Ovary (tissue), 9 donors: ENCODE results near the gene WDR54. TPM values are rescaled to one million over a fixed set of nuclear protein-coding genes. Genes with fewer than 3 reads are reported as not detected.
"Not testable (repeated sequence)": the region's sequence is repeated elsewhere in the genome, so short reads cannot be mapped to it uniquely, and the experiment has no call there.

Experiments
- DNase-seq, 5 donors: peaks; one replicate each; pipeline ENCODE4 v3.0.0-alpha.2; 2019 to 2020
- H3K27ac ChIP-seq, 2 donors: fragments of 200-600 bp; one replicate each; pipeline versions ENCODE4 v1.5.1 to v1.8.0; 2019 to 2022
- H3K27me3 ChIP-seq: fragments of 200-600 bp; one replicate; pipeline ENCODE4 v1.8.0; 2022
- H3K36me3 ChIP-seq: fragments of 200-600 bp; sonication (generic); one replicate; pipeline ENCODE4 v1.5.1; 2019
- H3K4me1 ChIP-seq: one replicate; pipeline ENCODE4 v1.8.1; 2013; ENCODE audit warnings: mild to moderate bottlenecking, moderate library complexity; ENCODE audit not compliant: insufficient read depth
- H3K4me3 ChIP-seq: fragments of 200-600 bp; sonication (generic); one replicate; pipeline ENCODE4 v1.5.1; 2017
- H3K9me3 ChIP-seq, 2 donors: fragments of 200-600 bp in 1 of 2; sonication (generic) in 1 of 2; one replicate each; pipeline versions ENCODE4 v1.5.1 to v1.8.1; 2013 to 2019; ENCODE audit warnings: mild to moderate bottlenecking in 1 of 2, moderate library complexity in 1 of 2
- CTCF ChIP-seq, 3 donors: fragments of 450-650 bp in 2 of 3; fragments of 200-600 bp in 1 of 3; IDR thresholded peaks; one replicate each; pipeline versions ENCODE4 v1.5.1 to v1.8.0; 2016 to 2022; ENCODE audit warnings: antibody characterized with exemption in 3 of 3, mild to moderate bottlenecking in 1 of 3
- EP300 ChIP-seq: sonication (generic); formaldehyde crosslinking; IDR thresholded peaks from one replicate; pipeline ENCODE4 v1.6.1; 2017; ENCODE audit warnings: antibody characterized with exemption
- POLR2A ChIP-seq: fragments of 450-650 bp; IDR thresholded peaks from one replicate; pipeline ENCODE4 v1.6.1; 2017; ENCODE audit warnings: antibody characterized with exemption, mild to moderate bottlenecking, moderate library complexity
- WGBS, 3 donors: extraction: QIAGEN DNeasy Blood & Tissue Kit in 1 of 3; methylation state at CpG; one replicate each; pipeline versions ENCODE4 v1.1.5 to v1.1.7; 2013 to 2017; 5-methylcytosine and 5-hydroxymethylcytosine counted together
- intact Hi-C, 4 donors: fragments of 100-400 bp; cut with DNase I; formaldehyde crosslinking; loops; one replicate each; pipeline versions ENCODE4 v1.11.0 to v1.15.1; 2022 to 2023
- polyA plus RNA-seq, 2 donors: library from polyadenylated mRNA; stranded (reverse); fragments of 200-250 nt in 1 of 2; fragments of 350-450 nt in 1 of 2; fragmentation: Illumina TruSeq in 1 of 2; extraction: RNeasy Lipid Tissue Mini Kit (QIAGEN cat#74804) in 1 of 2; gene quantifications; one replicate each; pipeline ENCODE4 v1.2.3, GENCODE V29; 2013 to 2014
- total RNA-seq, 7 donors: library from RNA; depleted of rRNA in 2 of 7; stranded (reverse); fragments of >200 nt in 2 of 7; fragmentation: NEBNext Ultra II Directional in 3 of 7; extraction: Animal tissue kit (Norgen Biotek cat#: 25700) in 3 of 7; gene quantifications; one replicate each; pipeline versions ENCODE4 v1.1.0 to v1.2.4, GENCODE V29; 2016 to 2023
- donor health status: DM: no; HTN: no; CAD: no; lungs with moderate emphysema.
- donor health status: DM: no; HTN: no; CAD: no.
- donor health status: Bipolar disorder and iron deficiency.
- donor health status: DM: yes; HTN: yes; CAD: no.
- donor health status: DM: no; HTN: no; CAD: no.
- donor health status: DM: yes; HTN: yes; CAD: no.

WDR54 gene
- total and polyA plus RNA-seq, 9 donors = 8.6 to 41.6 (median 16.2) TPM

GRCh38 chr2:74440378-74441169, 19.0 kb downstream of the WDR54 start:
- Histone ChIP-seq H3K27me3 (no peaks in the 10 kb centered on the region), H3K4me3 (peak overlapping the region; percentile 32), H3K4me1 (peaks cover 7% of the 10 kb centered on the region), H3K9me3 (no peaks in the 10 kb centered on the region), H3K27ac (peak overlapping the region; percentile 16 to 72), H3K36me3 (no peaks in the 10 kb centered on the region)
- intact Hi-C loops = no loop called here
- TF ChIP-seq EP300 = no peak
- peak in 1 of 3 donors; percentile 29 for TF ChIP-seq CTCF (IDR thresholded peaks at IDR 0.05)
- no peak for TF ChIP-seq POLR2A
- WGBS, 3 donors = 5 to 12% (median 6%) methylated on average over 45 of the region's 45 CpGs
- DNase-seq = peak; percentile 67 to 86 (median 74)

GRCh38 chr2:74441170-74441689, 19.7 kb downstream of the WDR54 start:
- intact Hi-C loops = no loop called here
- Histone ChIP-seq H3K9me3 (no peaks in the 10 kb centered on the region), H3K4me3 (peak overlapping the region; percentile 32), H3K27me3 (no peaks in the 10 kb centered on the region), H3K27ac (peak overlapping the region in 1 of 2 donors; percentile 72), H3K4me1 (peaks cover 7% of the 10 kb centered on the region), H3K36me3 (no peaks in the 10 kb centered on the region)
- DNase-seq = no peak
- 15 to 22% (median 21%) methylated on average over 33 of the region's 33 CpGs for WGBS, 3 donors
- TF ChIP-seq CTCF (IDR thresholded peaks at IDR 0.05) (no peak), EP300 (no peak), POLR2A (no peak)

- intact Hi-C loops = no loop called here
- Histone ChIP-seq H3K4me3 (peak within 1 kb of the TSS; percentile 32), H3K27me3 (no peaks in the 10 kb centered on the region), H3K9me3 (no peaks in the 10 kb centered on the region), H3K4me1 (peaks cover 7% of the 10 kb centered on the region), H3K27ac (peak within 1 kb of the TSS; percentile 16 to 72), H3K36me3 (no peaks in the 10 kb centered on the region)
- TF ChIP-seq POLR2A = no peak
- TF ChIP-seq EP300 = no peak
- no peak for TF ChIP-seq CTCF (IDR thresholded peaks at IDR 0.05)
- DNase-seq = peak in 4 of 5 donors; percentile 27 to 62 (median 48)
- WGBS, 3 donors = 5 to 18% (median 9%) methylated on average over 48 to 75 of the region's 75 CpGs
Measured at GRCh38 chr2:74441690-74442482, 20.4 kb downstream of the WDR54 start, which contains the start of gene RTKN. Gene RTKN, minus strand, starts transcription at chr2:74441937. Its CDS starts 121 bp downstream, at chr2:74441816.

- peak overlapping the region; percentile 32 for H3K4me3 ChIP-seq
- intact Hi-C loops, H3K27ac ChIP-seq, H3K9me3 ChIP-seq, H3K36me3 ChIP-seq, DNase-seq, H3K4me1 ChIP-seq, H3K27me3 ChIP-seq: not testable (repeated sequence)
- WGBS, 3 donors = 87 to 92% (median 88%) methylated on average over 16 of the region's 16 CpGs
Measured at GRCh38 chr2:74442483-74443297, 21.2 kb downstream of the WDR54 start.
